ENCODE results near the gene ATXN7L3B. TPM values are rescaled to one million over a fixed set of nuclear protein-coding genes. Genes with fewer than 3 reads are reported as not detected.
"Not testable (repeated sequence)": the region's sequence is repeated elsewhere in the genome, so short reads cannot be mapped to it uniquely, and the experiment has no call there.

Gene ATXN7L3B
- total RNA-seq, 1 experiment from 2014 or later, result 18.0 TPM

DNA sequence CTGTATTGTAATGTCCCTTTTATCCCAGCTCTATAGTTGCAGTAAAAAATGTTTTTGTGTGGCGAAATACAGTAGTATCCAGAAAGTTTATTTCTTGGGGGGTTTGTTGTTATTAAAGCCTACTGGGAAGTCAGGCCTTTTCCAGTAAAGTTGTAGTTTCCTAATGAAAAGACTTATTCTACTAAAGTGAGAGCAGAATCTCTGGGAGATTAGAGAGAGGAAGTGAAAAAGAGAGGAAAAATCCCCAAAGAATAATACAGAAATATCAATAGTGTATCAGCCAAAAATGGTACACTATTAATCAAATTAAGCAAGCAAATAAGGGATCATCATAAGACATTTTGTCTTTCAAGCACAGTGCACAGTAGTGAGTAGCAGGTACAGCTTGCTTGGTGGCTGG is 46.3 kb upstream of the ATXN7L3B start:
- H3K27ac ChIP-seq (ENCODE audit: low read length), result no peak overlapping the region
- intact Hi-C loops (cut with micrococcal nuclease; ENCODE audit: unreplicated experiment), result no loop called here
- ATAC-seq (no peak), DNase-seq (ENCODE audit: low read depth, low spot score) (no peak)
- in situ Hi-C loops (cut with HindIII; ENCODE audit: low pct_unique_long_range_greater_than_20kb, low sequenced_read_pairs), result no loop called here
- TF ChIP-seq TCF7L2 (IDR thresholded peaks at IDR 0.05; ENCODE audit: low read depth, low read length) (no peak), SIN3A (IDR thresholded peaks at IDR 0.05; ENCODE audit: borderline replicate concordance, insufficient read depth, low read depth, low read length) (no peak), POLR2AphosphoS5 (IDR thresholded peaks at IDR 0.05; ENCODE audit: low read depth, low read length) (no peak)
- TF ChIP-seq, protein P1, sequence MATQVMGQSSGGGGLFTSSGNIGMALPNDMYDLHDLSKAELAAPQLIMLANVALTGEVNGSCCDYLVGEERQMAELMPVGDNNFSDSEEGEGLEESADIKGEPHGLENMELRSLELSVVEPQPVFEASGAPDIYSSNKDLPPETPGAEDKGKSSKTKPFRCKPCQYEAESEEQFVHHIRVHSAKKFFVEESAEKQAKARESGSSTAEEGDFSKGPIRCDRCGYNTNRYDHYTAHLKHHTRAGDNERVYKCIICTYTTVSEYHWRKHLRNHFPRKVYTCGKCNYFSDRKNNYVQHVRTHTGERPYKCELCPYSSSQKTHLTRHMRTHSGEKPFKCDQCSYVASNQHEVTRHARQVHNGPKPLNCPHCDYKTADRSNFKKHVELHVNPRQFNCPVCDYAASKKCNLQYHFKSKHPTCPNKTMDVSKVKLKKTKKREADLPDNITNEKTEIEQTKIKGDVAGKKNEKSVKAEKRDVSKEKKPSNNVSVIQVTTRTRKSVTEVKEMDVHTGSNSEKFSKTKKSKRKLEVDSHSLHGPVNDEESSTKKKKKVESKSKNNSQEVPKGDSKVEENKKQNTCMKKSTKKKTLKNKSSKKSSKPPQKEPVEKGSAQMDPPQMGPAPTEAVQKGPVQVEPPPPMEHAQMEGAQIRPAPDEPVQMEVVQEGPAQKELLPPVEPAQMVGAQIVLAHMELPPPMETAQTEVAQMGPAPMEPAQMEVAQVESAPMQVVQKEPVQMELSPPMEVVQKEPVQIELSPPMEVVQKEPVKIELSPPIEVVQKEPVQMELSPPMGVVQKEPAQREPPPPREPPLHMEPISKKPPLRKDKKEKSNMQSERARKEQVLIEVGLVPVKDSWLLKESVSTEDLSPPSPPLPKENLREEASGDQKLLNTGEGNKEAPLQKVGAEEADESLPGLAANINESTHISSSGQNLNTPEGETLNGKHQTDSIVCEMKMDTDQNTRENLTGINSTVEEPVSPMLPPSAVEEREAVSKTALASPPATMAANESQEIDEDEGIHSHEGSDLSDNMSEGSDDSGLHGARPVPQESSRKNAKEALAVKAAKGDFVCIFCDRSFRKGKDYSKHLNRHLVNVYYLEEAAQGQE (IDR thresholded peaks at IDR 0.05; ENCODE audit: insufficient read depth in 1 of 2, low read depth in 2 of 2, low read length in 1 of 2), result no peak
- TF ChIP-seq, protein P2, sequence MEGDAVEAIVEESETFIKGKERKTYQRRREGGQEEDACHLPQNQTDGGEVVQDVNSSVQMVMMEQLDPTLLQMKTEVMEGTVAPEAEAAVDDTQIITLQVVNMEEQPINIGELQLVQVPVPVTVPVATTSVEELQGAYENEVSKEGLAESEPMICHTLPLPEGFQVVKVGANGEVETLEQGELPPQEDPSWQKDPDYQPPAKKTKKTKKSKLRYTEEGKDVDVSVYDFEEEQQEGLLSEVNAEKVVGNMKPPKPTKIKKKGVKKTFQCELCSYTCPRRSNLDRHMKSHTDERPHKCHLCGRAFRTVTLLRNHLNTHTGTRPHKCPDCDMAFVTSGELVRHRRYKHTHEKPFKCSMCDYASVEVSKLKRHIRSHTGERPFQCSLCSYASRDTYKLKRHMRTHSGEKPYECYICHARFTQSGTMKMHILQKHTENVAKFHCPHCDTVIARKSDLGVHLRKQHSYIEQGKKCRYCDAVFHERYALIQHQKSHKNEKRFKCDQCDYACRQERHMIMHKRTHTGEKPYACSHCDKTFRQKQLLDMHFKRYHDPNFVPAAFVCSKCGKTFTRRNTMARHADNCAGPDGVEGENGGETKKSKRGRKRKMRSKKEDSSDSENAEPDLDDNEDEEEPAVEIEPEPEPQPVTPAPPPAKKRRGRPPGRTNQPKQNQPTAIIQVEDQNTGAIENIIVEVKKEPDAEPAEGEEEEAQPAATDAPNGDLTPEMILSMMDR (IDR thresholded peaks at IDR 0.05), result no peak
- no peaks in the 10 kb centered on the region for H3K9me3 ChIP-seq (ENCODE audit: control insufficient read depth, insufficient read depth, low read depth, low read length)
- no peaks in the 10 kb centered on the region for H3K36me3 ChIP-seq (ENCODE audit: control insufficient read depth, insufficient read depth, low read length)
- no TSS peak for BruUV-seq (replicated peaks)
- no peak overlapping the region for H3K4me3 ChIP-seq (ENCODE audit: low read depth in 2 of 2, low read length in 2 of 2)
- ChIA-PET POLR2A (no interaction called here), CTCF (no interaction called here)
- no peaks in the 10 kb centered on the region for H3K27me3 ChIP-seq (ENCODE audit: control insufficient read depth, insufficient read depth, low read length)
- no peaks in the 10 kb centered on the region for H3K4me1 ChIP-seq (ENCODE audit: control insufficient read depth, insufficient read depth, low read length)

DNA sequence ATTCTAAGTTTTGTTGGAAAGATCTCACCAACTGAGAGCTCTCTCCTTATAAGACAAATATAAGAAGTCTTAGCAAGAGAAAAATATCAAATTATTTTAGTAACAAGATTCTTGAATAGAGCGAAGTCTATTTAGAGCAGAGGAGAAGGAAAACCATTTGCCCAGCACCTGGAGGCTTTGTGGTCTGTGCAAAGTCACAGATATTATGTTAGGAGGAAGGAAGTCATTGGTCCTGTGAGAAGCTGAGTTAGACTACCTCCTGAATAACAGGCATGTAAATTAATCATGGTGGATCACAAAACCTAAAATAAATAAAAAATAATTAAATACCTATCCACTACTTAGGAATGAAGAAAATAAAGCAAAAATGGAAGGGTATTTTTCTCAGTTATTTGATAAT is 38.4 kb upstream of the ATXN7L3B start:
- ATAC-seq, result no peak

DNA sequence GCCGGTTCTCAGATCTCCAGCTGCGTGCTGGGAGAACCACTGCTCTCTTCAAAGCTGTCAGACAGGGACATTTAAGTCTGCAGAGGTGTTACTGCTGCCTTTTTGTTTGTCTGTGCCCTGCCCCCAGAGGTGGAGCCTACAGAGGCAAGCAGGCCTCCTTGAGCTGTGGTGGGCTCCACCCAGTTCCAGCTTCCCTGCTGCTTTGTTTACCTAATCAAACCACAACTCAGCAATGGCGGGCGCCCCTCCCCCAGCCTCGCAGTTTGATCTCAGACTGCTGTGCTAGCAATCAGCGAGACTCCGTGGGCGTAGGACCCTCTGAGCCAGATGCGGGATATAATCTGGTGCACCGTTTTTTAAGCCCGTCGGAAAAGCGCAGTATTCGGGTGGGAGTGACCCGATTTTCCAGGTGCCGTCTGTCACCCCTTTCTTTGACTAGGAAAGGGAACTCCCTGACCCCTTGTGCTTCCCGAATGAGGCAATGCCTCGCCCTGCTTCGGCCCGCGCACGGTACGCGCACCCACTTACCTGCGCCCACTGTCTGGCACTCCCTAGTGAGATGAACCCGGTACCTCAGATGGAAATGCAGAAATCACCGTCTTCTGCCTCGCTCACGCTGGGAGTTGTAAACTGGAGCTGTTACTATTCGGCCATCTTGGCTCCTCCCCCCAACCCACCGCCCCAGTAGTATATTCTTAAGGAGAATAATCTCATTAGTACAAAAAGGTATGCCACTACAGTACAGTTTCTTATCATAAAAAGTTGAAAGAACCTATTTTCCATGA is 28.6 kb upstream of the ATXN7L3B start:
- not testable (repeated sequence) for DNase-seq (ENCODE audit: low read depth, low spot score)

More for the DNA sequence above, 38.4 kb upstream of the ATXN7L3B start:
- no peak overlapping the region for H3K4me3 ChIP-seq (ENCODE audit: low read depth in 2 of 2, low read length in 2 of 2)
- DNase-seq (ENCODE audit: low read depth, low spot score), result no peak
- ChIA-PET CTCF (no interaction called here), POLR2A (no interaction called here)
- no peak for TF ChIP-seq POLR2AphosphoS5 (IDR thresholded peaks at IDR 0.05; ENCODE audit: low read depth, low read length)
- in situ Hi-C loops (cut with HindIII; ENCODE audit: low pct_unique_long_range_greater_than_20kb, low sequenced_read_pairs), result no loop called here
- H3K36me3 ChIP-seq (ENCODE audit: control insufficient read depth, insufficient read depth, low read length), result no peaks in the 10 kb centered on the region
- BruUV-seq (replicated peaks), result no TSS peak
- no peak overlapping the region for H3K27ac ChIP-seq (ENCODE audit: low read length)
- no peaks in the 10 kb centered on the region for H3K9me3 ChIP-seq (ENCODE audit: control insufficient read depth, insufficient read depth, low read depth, low read length)
- H3K27me3 ChIP-seq (ENCODE audit: control insufficient read depth, insufficient read depth, low read length), result no peaks in the 10 kb centered on the region
- H3K4me1 ChIP-seq (ENCODE audit: control insufficient read depth, insufficient read depth, low read length), result no peaks in the 10 kb centered on the region
- intact Hi-C loops (cut with micrococcal nuclease; ENCODE audit: unreplicated experiment), result no loop called here

More for the DNA sequence above, 28.6 kb upstream of the ATXN7L3B start:
- POLR2A ChIA-PET; CTCF ChIA-PET; ATAC-seq; H3K4me1 ChIP-seq (ENCODE audit: control insufficient read depth, insufficient read depth, low read length); H3K9me3 ChIP-seq (ENCODE audit: control insufficient read depth, insufficient read depth, low read depth, low read length); H3K36me3 ChIP-seq (ENCODE audit: control insufficient read depth, insufficient read depth, low read length); intact Hi-C loops (cut with micrococcal nuclease; ENCODE audit: unreplicated experiment); H3K27me3 ChIP-seq (ENCODE audit: control insufficient read depth, insufficient read depth, low read length); in situ Hi-C loops (cut with HindIII; ENCODE audit: low pct_unique_long_range_greater_than_20kb, low sequenced_read_pairs); H3K27ac ChIP-seq (ENCODE audit: low read length); BruUV-seq (replicated peaks): not testable (repeated sequence)
- peak overlapping the region; percentile 26 to 45 for H3K4me3 ChIP-seq (ENCODE audit: low read depth in 2 of 2, low read length in 2 of 2)
